HepG2 (cell line): Measurements from ENCODE around the gene UBA6. TPM values are rescaled to one million over a fixed set of nuclear protein-coding genes. Genes with fewer than 3 reads are reported as not detected.

Source experiments
- ATAC-seq: fragments of 200-7000 bp; cut with Tn5 transposase; 3 replicates; pipeline ENCODE4 v1.9.1; 2020; ENCODE audit warnings: mild to moderate bottlenecking, moderate library complexity
- BruUV-seq: library from RNA; stranded (reverse); fragments of 400-500 nt; replicated peaks from 2 replicates; lab custom pipeline; 2021; lab: Mats Ljungman, UMichigan
- CTCF ChIA-PET: fragments of 300-600 bp; formaldehyde crosslinking; extraction: SDS; loops from one replicate; lab custom pipeline; 2021; ENCODE audit warnings: low total read pairs, inconsistent platforms, low intra/inter-chr PET ratio; lab: Yijun Ruan, JAX
- POLR2A ChIA-PET: fragments of 350-600 bp; sonication (Branson Sonifier 250); formaldehyde crosslinking; loops from one replicate; lab custom pipeline; 2020; ENCODE audit warnings: antibody characterized with exemption, inconsistent platforms; lab: Yijun Ruan, JAX
- DNase-seq: peaks from one replicate; pipeline ENCODE4 v3.0.0-alpha.2; 2015; ENCODE audit warnings: low spot score
- FAIRE-seq: peaks from 3 replicates; lab custom pipeline; 2011; peaks lifted over from hg19 to GRCh38; lab: Jason Lieb, UNC
- H2AFZ ChIP-seq: one replicate; pipeline ENCODE4 v1.6.1; 2011; ENCODE audit warnings: low read length, inconsistent platforms
- H3K27ac ChIP-seq: fragments of 300-600 bp; 3 replicates; pipeline ENCODE4 v1.8.0; 2011; ENCODE audit warnings: mixed run types, mild to moderate bottlenecking, mixed read lengths, low read length, inconsistent platforms; ENCODE audit not compliant: insufficient read depth; ENCODE audit errors: extremely low read length
- H3K27me3 ChIP-seq, 2 experiments: fragments of 200-600 bp in 1 of 2; 2 replicates in 1 of 2; 3 replicates in 1 of 2; pipeline versions ENCODE4 v1.6.0 to v1.8.0; 2011; ENCODE audit warnings: low read length in 2 of 2, mild to moderate bottlenecking in 2 of 2, moderate library complexity in 2 of 2, inconsistent platforms in 1 of 2; ENCODE audit not compliant: insufficient read depth in 2 of 2, control insufficient read depth in 1 of 2
- H3K36me3 ChIP-seq, 2 experiments: fragments of 200-600 bp in 1 of 2; replicated peaks in 1 of 2; 2 replicates in 1 of 2; 3 replicates in 1 of 2; pipeline versions ENCODE4 v1.5.1 to v1.8.0; 2011; ENCODE audit warnings: low read length in 2 of 2, inconsistent platforms in 1 of 2; ENCODE audit not compliant: insufficient read depth in 2 of 2, control insufficient read depth in 1 of 2
- H3K4me1 ChIP-seq: 2 replicates; pipeline ENCODE4 v1.5.1; 2012; ENCODE audit warnings: low read length, inconsistent platforms; ENCODE audit not compliant: insufficient read depth
- H3K4me2 ChIP-seq: 2 replicates; pipeline ENCODE4 v1.6.0; 2011; ENCODE audit warnings: low read depth, low read length, inconsistent platforms
- H3K4me3 ChIP-seq, 3 experiments: fragments of 200-600 bp in 1 of 3; sonication (generic), shearing (Covaris generic) in 1 of 3; replicated peaks in 1 of 3; 2 replicates each; pipeline ENCODE4 v1.5.1; 2011 to 2016; ENCODE audit warnings: low read length in 3 of 3, inconsistent platforms in 2 of 3, low read depth in 2 of 3, mild to moderate bottlenecking in 2 of 3, control low read depth in 1 of 3, mixed read lengths in 1 of 3; ENCODE audit not compliant: insufficient read depth in 1 of 3
- H3K79me2 ChIP-seq: one replicate; pipeline ENCODE4 v1.6.1; 2011; ENCODE audit warnings: low read length, inconsistent platforms; ENCODE audit not compliant: insufficient read depth
- H3K9ac ChIP-seq: 2 replicates; pipeline ENCODE4 v1.6.0; 2011; ENCODE audit warnings: mild to moderate bottlenecking, low read depth, low read length, inconsistent platforms; ENCODE audit not compliant: insufficient read depth
- H3K9me3 ChIP-seq: 2 replicates; pipeline ENCODE4 v1.5.1; 2012; ENCODE audit warnings: mild to moderate bottlenecking, low read length
- H4K20me1 ChIP-seq: 2 replicates; pipeline ENCODE4 v1.6.0; 2011; ENCODE audit warnings: inconsistent platforms, mild to moderate bottlenecking, low read length, moderate library complexity; ENCODE audit not compliant: insufficient read depth
- ARNTL ChIP-seq: sonication (generic); formaldehyde crosslinking; IDR thresholded peaks from 2 replicates; pipeline ENCODE4 v1.4.0; 2020; ENCODE audit warnings: mild to moderate bottlenecking, missing genetic modification reagents
- FOXA1 ChIP-seq, 2 experiments: fragments of 450-650 bp in 1 of 2; sonication (generic) in 1 of 2; formaldehyde crosslinking in 1 of 2; IDR thresholded peaks; 2 replicates each; pipeline versions ENCODE4 v1.4.0 to v1.6.1; 2016 to 2020; ENCODE audit warnings: missing genetic modification reagents in 1 of 2
- FUBP1 ChIP-seq: sonication (generic); formaldehyde crosslinking; IDR thresholded peaks from 2 replicates; pipeline ENCODE4 v1.5.1; 2020; ENCODE audit warnings: missing genetic modification reagents, mild to moderate bottlenecking, borderline replicate concordance
- HCFC1 ChIP-seq: fragments of 150-350 bp; IDR thresholded peaks from 2 replicates; pipeline ENCODE4 v1.6.1; 2014; ENCODE audit warnings: low read depth, low read length
- MBNL3 ChIP-seq: fragments of 250-450 bp; sonication (Bioruptor Pico); conservative IDR thresholded peaks from 2 replicates; pipeline ENCODE4 v1.8.0; 2022; ENCODE audit warnings: mild to moderate bottlenecking, inconsistent platforms
- NR3C1 ChIP-seq: sonication (generic); formaldehyde crosslinking; IDR thresholded peaks from 2 replicates; pipeline ENCODE4 v1.4.0; 2020; ENCODE audit warnings: missing genetic modification reagents
- RAD21 ChIP-seq: fragments of 450-650 bp; formaldehyde crosslinking; IDR thresholded peaks from 2 replicates; pipeline ENCODE4 v1.5.0; 2020; ENCODE audit warnings: mild to moderate bottlenecking
- SALL1 ChIP-seq: sonication (generic); formaldehyde crosslinking; IDR thresholded peaks from 2 replicates; pipeline ENCODE4 v1.8.0; 2022; ENCODE audit warnings: mild to moderate bottlenecking, missing genetic modification reagents
- ZBTB7B ChIP-seq: sonication (generic); formaldehyde crosslinking; IDR thresholded peaks from 2 replicates; pipeline ENCODE4 v1.4.0; 2020; ENCODE audit warnings: missing genetic modification reagents
- ZFP36 ChIP-seq: fragments of 150-350 bp; IDR thresholded peaks from 2 replicates; pipeline ENCODE4 v1.6.1; 2018; ENCODE audit warnings: borderline replicate concordance, low read length, low read depth; ENCODE audit not compliant: partially characterized antibody
- ZFX ChIP-seq: sonication (generic); formaldehyde crosslinking; IDR thresholded peaks from 2 replicates; pipeline ENCODE4 v1.4.0; 2020; ENCODE audit warnings: mild to moderate bottlenecking, low read depth, missing genetic modification reagents, moderate library complexity
- ZFYVE20 ChIP-seq: sonication (generic); formaldehyde crosslinking; IDR thresholded peaks from 2 replicates; pipeline ENCODE4 v1.8.0; 2023; ENCODE audit warnings: low read depth, mild to moderate bottlenecking, moderate library complexity, missing genetic modification reagents, borderline replicate concordance
- ZNF512B ChIP-seq: sonication (generic); formaldehyde crosslinking; IDR thresholded peaks from 2 replicates; pipeline ENCODE4 v1.5.1; 2020; ENCODE audit warnings: missing genetic modification reagents, mild to moderate bottlenecking, borderline replicate concordance
- ZNF709 ChIP-seq: sonication (generic); formaldehyde crosslinking; IDR thresholded peaks from 2 replicates; pipeline ENCODE4 v1.5.0; 2020; ENCODE audit warnings: mild to moderate bottlenecking, missing genetic modification reagents
- ZNF749 ChIP-seq: sonication (generic); formaldehyde crosslinking; IDR thresholded peaks from 2 replicates; pipeline ENCODE4 v1.8.0; 2022; ENCODE audit warnings: mild to moderate bottlenecking, missing genetic modification reagents, moderate library complexity, borderline replicate concordance
- ZSCAN25 ChIP-seq: sonication (generic); formaldehyde crosslinking; IDR thresholded peaks from 2 replicates; pipeline ENCODE4 v1.8.0; 2022; ENCODE audit warnings: mild to moderate bottlenecking, missing genetic modification reagents
- WGBS: methylation state at CpG from one replicate; pipeline ENCODE4 v1.1.6; 2017; ENCODE audit warnings: low lambda C conversion rate; 5-methylcytosine and 5-hydroxymethylcytosine counted together
- in situ Hi-C: cut with HindIII; loops from 2 replicates; pipeline ENCODE4 v1.10.0; 2017; ENCODE audit warnings: low pct_unique_long_range_greater_than_20kb; ENCODE audit not compliant: extremely low pct_ligation_motif_present
- intact Hi-C: fragments of 100-400 bp; cut with micrococcal nuclease; formaldehyde crosslinking; loops from one replicate; pipeline ENCODE4 v1.10.0; 2022; ENCODE audit not compliant: unreplicated experiment
- polyA plus RNA-seq, 8 experiments: library from polyadenylated mRNA; depleted of rRNA in 3 of 8; stranded (reverse) in 7 of 8; unstranded in 1 of 8; fragments of >200 nt; fragmentation: Illumina TruSeq in 4 of 8; extraction: Trizol in 4 of 8; gene quantifications; 2 replicates each; pipeline versions ENCODE4 v1.2.1 to v1.2.3, GENCODE V29; 2011 to 2016; ENCODE audit warnings: low read depth in 4 of 8, missing spikeins in 1 of 8, mixed read lengths in 1 of 8; ENCODE audit not compliant: insufficient read depth in 1 of 8
- total RNA-seq, 5 experiments: library from RNA; depleted of rRNA; stranded (reverse); fragments of >200 nt; fragmentation: Illumina TruSeq; extraction: Trizol; gene quantifications; 2 replicates each; pipeline ENCODE4 v1.2.3, GENCODE V29; 2016; ENCODE audit warnings: low read depth in 1 of 5

UBA6 gene
- total and polyA plus RNA-seq, 2 of the 13 experiments (the other 11 are each of a cell fraction or from before 2014, with no cell fraction given), result 33.3 to 75.4 TPM

- Histone ChIP-seq H3K4me3 (no peak overlapping the region), H3K79me2 (no peaks in the 10 kb centered on the region), H3K27me3 (no peaks in the 10 kb centered on the region), H3K4me2 (no peak overlapping the region), H3K4me1 (no peaks in the 10 kb centered on the region), H3K27ac (no peak overlapping the region), H2AFZ (no peak overlapping the region), H3K9me3 (peaks cover 4% of the 10 kb centered on the region; the same call in 1 of the 2 replicates), H3K9ac (no peak overlapping the region), H4K20me1 (no peaks in the 10 kb centered on the region), H3K36me3 (no peaks in the 10 kb centered on the region)
- POLR2A ChIA-PET, result no interaction called here
- BruUV-seq, result no TSS peak
- no peak for DNase-seq
- TF ChIP-seq ZNF709 (no peak), FOXA1 (IDR thresholded peaks at IDR 0.05) (no peak), FOXA1 (CRISPR knock-in tag; IDR thresholded peaks at IDR 0.05) (no peak), ZNF512B (CRISPR knock-in tag) (no peak), ARNTL (CRISPR knock-in tag) (no peak)
- FAIRE-seq, result no peak
- CTCF ChIA-PET, result no interaction called here
- in situ Hi-C loops (no loop called here), intact Hi-C loops (no loop called here)
- 55% methylated on average over 4 of the region's 4 CpGs for WGBS
- ATAC-seq, result no peak
These were observed 92.9 kb downstream of the UBA6 start for GRCh38 chr4:67608027-67608426.

- FAIRE-seq, result no peak
- in situ Hi-C loops, result no loop called here
- no peak for TF ChIP-seq RAD21 (CRISPR knock-in tag)
- no peak for TF ChIP-seq ZNF749
- TF ChIP-seq ZSCAN25, result no peak
- TF ChIP-seq HCFC1, result no peak
- TF ChIP-seq SALL1, result no peak
- TF ChIP-seq FUBP1 (CRISPR knock-in tag), result no peak
- TF ChIP-seq MBNL3, result no peak
- no peak for TF ChIP-seq ZFX (CRISPR knock-in tag)
- TF ChIP-seq ZFP36, result no peak
- TF ChIP-seq ZBTB7B (CRISPR knock-in tag), result no peak
- TF ChIP-seq NR3C1 (CRISPR knock-in tag), result no peak
- no peak for TF ChIP-seq ZFYVE20
These were observed 96.2 kb downstream of the UBA6 start for GRCh38 chr4:67604749-67605148.

More at GRCh38 chr4:67604749-67605148, 96.2 kb downstream of the UBA6 start:
- Histone ChIP-seq H3K27ac (no peak overlapping the region), H3K9ac (no peak overlapping the region), H4K20me1 (no peaks in the 10 kb centered on the region), H3K27me3 (no peaks in the 10 kb centered on the region), H3K4me1 (no peaks in the 10 kb centered on the region), H3K36me3 (no peaks in the 10 kb centered on the region), H3K79me2 (no peaks in the 10 kb centered on the region), H3K4me2 (no peak overlapping the region), H3K9me3 (peaks cover 4% of the 10 kb centered on the region; the same call in 1 of the 2 replicates), H3K4me3 (no peak overlapping the region), H2AFZ (no peak overlapping the region)
- DNase-seq (no peak), ATAC-seq (no peak)
- no TSS peak for BruUV-seq
- CTCF ChIA-PET, result no interaction called here
- WGBS, result 80% methylated on average over 3 of the region's 3 CpGs
- intact Hi-C loops, result no loop called here
- POLR2A ChIA-PET, result no interaction called here
